CMK (cell line): ENCODE measurements around the gene IGSF9.

Source experiments
- DNase-seq: peaks from one replicate; pipeline ENCODE4 v3.0.0-alpha.2; 2010; ENCODE audit warnings: low read depth

IGSF9 gene

GRCh38 chr1:159945483-159946241 is at the start of gene IGSF9:
Gene IGSF9 (minus strand): TSS chr1:159945613. CDS start chr1:159943454, 2,159 bp downstream.
- DNase-seq, result no peak

GRCh38 chr1:159994896-159995295 is 49.5 kb upstream of the IGSF9 start:
- no peak for DNase-seq

GRCh38 chr1:159993911-159994310 is 48.5 kb upstream of the IGSF9 start:
- DNase-seq, result no peak

GRCh38 chr1:159992161-159992560 is 46.7 kb upstream of the IGSF9 start:
- DNase-seq, result no peak

- DNase-seq, result no peak
These were observed 46.1 kb upstream of the IGSF9 start for GRCh38 chr1:159991513-159991912.

- no peak for DNase-seq
These were observed 44.6 kb upstream of the IGSF9 start for GRCh38 chr1:159990005-159990404.

- no peak for DNase-seq
These were observed 44.2 kb upstream of the IGSF9 start for GRCh38 chr1:159989581-159989980.

GRCh38 chr1:159988006-159988405 is 42.6 kb upstream of the IGSF9 start:
- DNase-seq, result no peak

- no peak for DNase-seq
These were observed 41.8 kb upstream of the IGSF9 start for GRCh38 chr1:159987186-159987585.

- no peak for DNase-seq
These were observed 41.1 kb upstream of the IGSF9 start for GRCh38 chr1:159986531-159986930.

GRCh38 chr1:159986093-159986492 is 40.7 kb upstream of the IGSF9 start:
- DNase-seq, result no peak

GRCh38 chr1:159985473-159985872 is 40.1 kb upstream of the IGSF9 start:
- DNase-seq, result no peak

GRCh38 chr1:159983681-159984080 is 38.3 kb upstream of the IGSF9 start:
- no peak for DNase-seq

GRCh38 chr1:159982280-159982679 is 36.9 kb upstream of the IGSF9 start:
- no peak for DNase-seq

- DNase-seq, result no peak
These were observed 36.1 kb upstream of the IGSF9 start for GRCh38 chr1:159981351-159982055.

- DNase-seq, result no peak
These were observed 35.4 kb upstream of the IGSF9 start for GRCh38 chr1:159980786-159981185.

- DNase-seq, result no peak
These were observed 34.7 kb upstream of the IGSF9 start for GRCh38 chr1:159980076-159980475.

GRCh38 chr1:159979257-159979656 is 33.8 kb upstream of the IGSF9 start:
- DNase-seq, result no peak

- no peak for DNase-seq
These were observed 32.6 kb upstream of the IGSF9 start for GRCh38 chr1:159978107-159978398.

GRCh38 chr1:159977364-159978106 is 32.1 kb upstream of the IGSF9 start:
- no peak for DNase-seq

- DNase-seq, result no peak
These were observed 29.0 kb upstream of the IGSF9 start for GRCh38 chr1:159974350-159974965.

GRCh38 chr1:159973350-159973940 is 28.0 kb upstream of the IGSF9 start:
- DNase-seq, result no peak
